Fibroblast of upper back skin (primary cell): ENCODE measurements around the gene NOXA1.
A peak's percentile ranks its signal among the peaks of the same experiment; 100 is the strongest.

Experiments
- DNase-seq: peaks from one replicate; pipeline ENCODE4 v3.0.0-alpha.2; 2013

Gene NOXA1

GRCh38 chr9:137388589-137389427 is 34.4 kb upstream of the NOXA1 start:
- DNase-seq: no peak

- DNase-seq: no peak
Measured at GRCh38 chr9:137389428-137389746, 33.8 kb upstream of the NOXA1 start.

DNA sequence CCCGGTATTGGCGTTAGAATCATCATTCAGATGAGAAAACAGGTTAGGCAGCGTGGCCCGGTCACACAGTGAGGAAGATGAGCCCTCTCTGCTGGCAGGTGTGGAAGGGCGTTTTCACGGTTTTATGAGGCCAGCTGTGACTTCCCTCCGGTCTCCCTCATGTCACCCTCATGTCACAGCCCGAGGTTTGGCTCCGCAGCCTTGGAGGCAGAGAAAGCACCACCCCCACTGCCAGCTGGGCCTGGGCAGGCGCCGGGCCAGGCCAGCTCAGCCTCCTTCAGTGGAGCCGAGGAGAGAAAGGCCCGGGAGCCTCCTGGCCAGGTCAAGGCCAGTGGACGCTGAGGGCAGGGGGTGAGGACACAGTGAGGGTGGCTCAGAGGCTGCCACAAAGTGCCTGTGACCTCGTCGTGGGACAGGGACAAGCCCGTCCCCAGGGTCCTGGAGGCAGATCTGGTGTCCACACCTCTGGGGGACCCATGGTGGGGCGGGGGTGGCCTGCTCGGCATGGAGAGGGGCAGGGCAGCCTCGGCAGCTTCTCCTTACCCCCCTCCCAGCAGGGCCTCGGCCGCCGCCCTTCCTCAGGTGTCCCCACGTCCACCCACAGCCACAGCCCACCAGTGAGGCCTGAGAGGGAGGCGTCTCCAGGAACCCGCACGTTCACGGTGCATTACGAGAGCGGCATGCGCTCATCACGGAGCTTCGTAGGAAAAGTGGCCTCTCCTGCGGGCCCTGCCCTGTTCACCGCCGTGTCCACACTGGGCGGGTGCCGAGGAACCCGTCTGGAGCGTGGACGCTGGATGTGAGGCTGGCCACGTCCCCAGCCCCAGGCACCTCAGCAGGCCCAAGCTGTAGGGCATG is 32.4 kb upstream of the NOXA1 start:
- DNase-seq: no peak

DNA sequence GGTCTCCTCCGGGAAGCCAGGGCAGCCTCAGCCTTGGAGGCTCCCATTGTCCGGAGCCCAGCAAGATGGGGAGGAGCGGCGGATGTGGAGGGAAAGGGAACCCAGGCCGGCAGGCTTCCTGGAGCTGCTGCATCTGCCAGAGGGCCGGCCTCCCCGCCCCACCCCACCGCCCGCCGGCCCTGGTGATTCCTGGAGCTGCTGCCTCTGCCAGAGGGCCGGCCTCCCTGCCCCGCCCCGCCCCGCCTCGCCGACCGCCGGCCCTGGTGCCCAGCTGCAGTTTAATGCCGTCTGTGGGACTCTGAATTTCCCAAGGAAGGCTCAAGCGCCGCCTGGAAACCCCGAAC is 31.8 kb upstream of the NOXA1 start:
- DNase-seq: no peak

DNA sequence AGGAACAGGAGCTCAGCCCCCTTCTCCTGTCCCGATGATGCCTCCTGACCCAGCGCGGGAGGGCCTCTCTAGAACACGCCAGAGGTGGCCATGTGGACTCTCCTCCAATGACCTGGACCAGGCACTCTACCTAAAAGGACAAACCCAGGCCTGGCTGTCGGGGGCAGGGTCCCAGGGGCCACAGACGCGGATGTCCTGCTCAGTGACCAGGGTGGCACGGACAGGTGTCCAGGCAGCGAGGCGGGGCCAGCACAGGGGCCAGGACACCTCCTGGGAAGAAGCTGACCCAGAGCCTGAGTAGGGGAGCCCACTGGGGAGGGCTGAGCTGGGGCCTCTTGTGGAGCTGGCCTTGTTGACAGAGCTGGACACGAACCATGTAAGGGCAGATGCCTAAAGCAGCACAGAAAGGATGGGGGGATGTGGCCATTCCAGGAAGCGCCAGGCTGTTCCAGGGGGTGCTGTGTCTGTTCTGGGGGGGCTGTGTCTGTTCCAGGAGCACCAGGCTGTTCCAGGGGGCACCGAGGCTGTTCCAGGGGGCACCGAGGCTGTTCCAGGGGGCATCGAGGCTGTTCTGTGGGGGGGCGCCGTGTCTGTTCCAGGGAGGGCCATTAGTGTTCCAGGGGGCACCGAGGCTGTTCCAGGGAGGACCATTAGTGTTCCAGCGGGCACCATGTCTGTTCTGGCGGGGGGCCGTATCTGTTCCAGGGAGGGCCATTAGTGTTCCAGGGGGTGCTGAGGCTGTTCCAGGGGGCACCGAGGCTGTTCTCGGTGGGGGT is 30.8 kb upstream of the NOXA1 start:
- no peak for DNase-seq

- no peak for DNase-seq
Measured at GRCh38 chr9:137393176-137394150, 29.7 kb upstream of the NOXA1 start.

- no peak for DNase-seq
Measured at GRCh38 chr9:137394866-137395665, 28.1 kb upstream of the NOXA1 start.

DNA sequence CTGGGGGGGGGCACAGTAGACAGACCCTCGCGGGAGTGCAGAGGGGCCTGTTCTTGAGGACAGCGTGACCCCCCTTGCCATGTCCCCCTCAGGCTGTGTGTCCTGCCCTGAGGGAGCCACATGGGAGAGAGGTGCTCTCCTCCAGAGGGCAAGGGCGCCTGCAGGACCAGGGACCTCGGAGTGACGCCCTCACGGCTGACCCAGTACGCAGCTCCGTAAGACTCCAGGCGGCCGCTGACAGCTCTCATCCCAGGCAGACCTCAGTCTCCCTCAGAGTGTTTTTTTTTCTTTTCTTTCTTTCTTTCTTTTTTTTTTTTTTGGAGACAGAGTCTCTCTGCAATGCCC is 27.6 kb upstream of the NOXA1 start:
- DNase-seq: no peak

DNA sequence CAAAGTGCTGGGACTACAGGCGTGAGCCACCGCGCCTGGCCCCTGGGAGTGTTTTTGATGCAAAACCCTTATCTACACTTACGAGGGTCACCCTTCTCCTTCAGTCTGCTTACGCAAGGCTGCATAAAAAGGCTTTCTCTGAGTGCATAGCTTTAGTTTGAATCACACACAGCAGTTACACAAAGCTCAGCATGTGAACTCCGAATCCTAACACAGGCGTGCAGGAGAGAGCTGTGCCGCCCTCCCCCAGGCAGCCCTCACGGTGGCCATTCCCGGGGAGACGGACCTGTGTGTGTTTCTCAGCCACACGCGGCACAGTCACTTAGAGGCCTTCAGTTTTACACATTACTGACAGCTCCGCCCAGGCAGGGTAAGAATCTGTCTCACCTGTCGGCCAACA is 27.0 kb upstream of the NOXA1 start:
- peak; percentile 52 for DNase-seq

DNA sequence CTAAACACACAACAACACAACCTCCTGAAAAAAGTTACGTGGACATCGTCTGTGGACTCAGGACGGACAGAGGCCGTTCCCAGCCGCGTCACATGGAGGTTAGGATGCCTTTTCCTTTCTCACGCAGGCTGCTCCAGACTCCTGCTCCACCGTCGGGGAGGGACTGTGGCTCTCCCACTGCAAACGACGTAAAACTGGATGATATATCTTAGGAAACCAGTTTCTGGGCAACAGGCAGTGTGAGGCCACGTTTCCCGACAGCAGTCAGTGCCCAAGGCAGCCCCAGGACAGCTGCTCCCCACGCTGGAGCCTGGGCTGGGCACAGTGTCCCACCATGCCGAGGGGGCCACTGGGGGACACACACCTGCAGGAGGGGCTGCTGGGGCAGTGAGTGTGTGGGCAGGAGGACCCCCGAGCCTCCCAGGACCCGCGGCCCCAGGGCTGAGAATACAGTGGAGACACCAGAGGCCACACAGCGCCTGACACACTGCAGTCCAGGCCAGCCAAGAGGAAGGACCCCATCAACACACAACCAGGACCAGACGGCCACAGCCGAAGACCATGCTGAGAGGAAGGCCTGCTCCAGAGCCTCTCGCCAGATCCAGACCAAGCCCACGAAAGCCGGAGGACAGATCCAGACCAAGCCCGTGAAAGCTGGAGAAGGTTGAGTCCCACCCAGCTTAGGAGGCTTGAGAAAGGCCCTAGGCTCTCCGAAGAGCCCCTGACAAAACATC is 26.4 kb upstream of the NOXA1 start:
- no peak for DNase-seq

DNA sequence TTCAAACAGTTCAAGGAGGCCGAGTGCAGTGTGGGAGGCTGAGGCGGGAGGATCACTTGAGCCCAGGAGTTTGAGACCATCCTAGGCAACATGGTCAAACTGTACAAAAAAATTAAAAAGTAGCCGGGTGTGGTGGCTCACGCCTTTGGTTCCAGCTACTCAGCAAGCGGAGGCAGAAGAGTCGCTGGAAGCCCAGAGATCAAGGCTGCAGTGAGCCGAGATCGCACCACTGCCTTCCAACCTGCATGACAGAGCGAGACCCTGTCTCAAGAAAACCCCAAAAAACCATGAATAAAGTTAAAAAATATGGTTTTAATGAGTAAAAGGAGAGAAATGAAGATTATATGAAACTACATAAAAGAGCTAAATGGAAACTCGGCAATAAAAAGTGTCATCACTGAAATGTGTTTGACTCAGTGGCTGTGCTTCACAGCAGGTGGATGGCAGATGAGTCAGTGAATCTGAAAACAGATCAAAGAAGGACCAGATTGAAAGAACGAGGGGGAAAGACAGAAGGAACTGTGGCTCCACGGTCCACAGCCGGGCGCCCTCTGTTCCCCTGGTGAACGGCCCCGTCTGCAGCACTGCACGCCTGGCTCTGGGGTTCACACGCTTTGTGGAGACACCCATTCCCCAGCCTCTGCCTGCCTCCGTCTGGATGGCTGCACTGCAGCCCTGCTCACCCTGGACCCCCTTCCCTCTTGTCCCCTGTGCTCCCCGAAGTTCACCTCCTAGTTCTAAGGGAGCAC is 25.3 kb upstream of the NOXA1 start:
- DNase-seq: no peak

- no peak for DNase-seq
Measured at GRCh38 chr9:137398561-137399468, 24.4 kb upstream of the NOXA1 start.

DNA sequence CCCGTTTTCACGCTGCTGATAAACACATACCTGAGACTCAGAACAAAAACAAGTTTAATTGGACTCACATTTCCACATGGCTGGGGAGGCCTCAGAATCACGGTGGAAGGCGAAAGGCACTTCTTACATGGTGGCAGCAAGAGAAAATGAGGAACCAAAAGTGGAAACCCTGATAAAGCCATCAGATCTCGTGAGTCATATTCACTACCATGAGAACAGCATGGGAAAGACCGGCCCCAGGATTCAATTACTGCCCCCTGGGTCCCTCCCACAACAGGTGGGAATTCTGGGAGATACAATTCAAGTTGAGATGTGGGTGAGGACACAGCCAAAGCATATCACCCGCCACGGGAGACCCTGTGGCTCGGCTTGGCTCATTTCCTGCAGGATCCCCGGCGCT is 20.4 kb upstream of the NOXA1 start:
- DNase-seq: no peak

DNA sequence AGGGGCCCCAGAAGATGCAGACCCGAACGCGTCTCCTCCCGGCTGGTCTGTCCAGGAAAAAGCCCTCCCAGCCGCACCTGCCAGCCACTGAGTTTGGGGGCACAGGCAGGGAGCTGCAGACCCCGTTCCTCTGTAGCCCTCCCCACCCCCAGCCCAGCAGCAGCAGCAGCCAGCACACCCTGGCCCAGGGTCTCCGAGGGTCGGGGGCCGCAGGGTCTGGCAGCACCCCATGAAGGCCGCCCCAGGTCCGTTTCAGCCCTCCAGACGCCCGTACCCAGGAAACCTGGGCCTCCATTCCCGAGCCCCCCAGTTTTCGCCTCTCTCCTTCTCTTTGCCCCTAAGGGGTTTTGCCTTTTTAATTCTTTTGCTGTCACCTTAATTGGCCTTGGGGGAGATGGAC is 19.9 kb upstream of the NOXA1 start:
- DNase-seq: no peak

- no peak for DNase-seq
Measured at GRCh38 chr9:137404961-137405567, 18.1 kb upstream of the NOXA1 start.

- no peak for DNase-seq
Measured at GRCh38 chr9:137405677-137406081, 17.5 kb upstream of the NOXA1 start.

DNA sequence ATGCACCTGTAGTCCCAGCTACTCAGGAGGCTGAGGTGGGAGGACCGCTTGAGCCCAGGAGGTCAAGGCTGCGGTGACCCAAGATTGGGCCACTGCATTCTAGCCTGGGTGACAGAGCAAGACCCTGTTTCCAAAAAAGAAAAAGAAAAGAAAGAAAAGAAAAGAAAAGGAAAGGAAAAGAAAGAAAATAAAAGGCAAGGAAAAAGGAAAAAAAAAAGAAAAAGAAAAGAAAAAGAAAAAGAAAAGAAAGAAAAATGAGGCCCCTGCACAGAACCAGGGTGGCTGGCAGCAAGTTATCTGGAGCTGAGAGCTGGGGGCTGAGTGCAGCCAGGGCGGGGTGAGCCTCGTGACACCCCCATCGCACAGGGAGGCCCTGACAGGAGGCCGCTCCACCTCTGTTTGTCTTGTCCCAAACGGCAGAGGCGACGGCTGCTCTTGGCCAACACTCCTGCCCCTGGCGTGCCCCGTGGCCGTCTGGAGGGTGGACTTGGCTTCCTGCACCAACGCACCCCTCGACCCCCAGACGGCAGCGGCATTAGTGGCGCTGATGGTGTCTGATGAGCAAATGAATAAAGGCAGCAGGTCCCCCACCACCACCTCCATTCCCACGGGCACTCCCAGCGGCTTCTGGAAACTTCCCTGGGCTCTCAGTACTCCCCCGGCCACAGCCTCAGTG is 17.0 kb upstream of the NOXA1 start:
- no peak for DNase-seq
